Measurements from ENCODE around the gene ERICH6.

DNA sequence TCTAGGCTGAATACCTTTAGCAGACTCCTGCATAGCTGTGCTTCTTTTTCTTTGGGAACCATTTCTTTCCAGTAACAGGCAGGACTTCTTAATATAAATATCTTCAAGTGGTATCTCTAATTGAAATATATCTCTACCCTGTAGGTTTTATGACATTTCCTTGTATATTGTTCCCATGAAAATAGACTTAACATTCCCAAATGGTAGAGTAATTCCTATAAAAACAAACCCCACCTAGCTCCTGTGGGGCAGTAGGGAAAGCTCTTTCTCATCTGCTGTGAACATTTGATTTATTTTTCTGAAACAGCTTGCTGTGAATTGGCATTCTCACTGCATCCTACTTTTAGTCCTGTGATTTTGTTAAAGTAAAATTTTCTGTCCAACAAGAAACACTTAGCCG lies 79.8 kb downstream of the ERICH6 start:
- TF ChIP-seq, protein P1, sequence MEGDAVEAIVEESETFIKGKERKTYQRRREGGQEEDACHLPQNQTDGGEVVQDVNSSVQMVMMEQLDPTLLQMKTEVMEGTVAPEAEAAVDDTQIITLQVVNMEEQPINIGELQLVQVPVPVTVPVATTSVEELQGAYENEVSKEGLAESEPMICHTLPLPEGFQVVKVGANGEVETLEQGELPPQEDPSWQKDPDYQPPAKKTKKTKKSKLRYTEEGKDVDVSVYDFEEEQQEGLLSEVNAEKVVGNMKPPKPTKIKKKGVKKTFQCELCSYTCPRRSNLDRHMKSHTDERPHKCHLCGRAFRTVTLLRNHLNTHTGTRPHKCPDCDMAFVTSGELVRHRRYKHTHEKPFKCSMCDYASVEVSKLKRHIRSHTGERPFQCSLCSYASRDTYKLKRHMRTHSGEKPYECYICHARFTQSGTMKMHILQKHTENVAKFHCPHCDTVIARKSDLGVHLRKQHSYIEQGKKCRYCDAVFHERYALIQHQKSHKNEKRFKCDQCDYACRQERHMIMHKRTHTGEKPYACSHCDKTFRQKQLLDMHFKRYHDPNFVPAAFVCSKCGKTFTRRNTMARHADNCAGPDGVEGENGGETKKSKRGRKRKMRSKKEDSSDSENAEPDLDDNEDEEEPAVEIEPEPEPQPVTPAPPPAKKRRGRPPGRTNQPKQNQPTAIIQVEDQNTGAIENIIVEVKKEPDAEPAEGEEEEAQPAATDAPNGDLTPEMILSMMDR (IDR thresholded peaks at IDR 0.05), result no peak
- no peak for TF ChIP-seq POLR2A (IDR thresholded peaks at IDR 0.05)

Measured in stomach (tissue), 4 donors.